ENCODE measurements around the gene GLB1L2.

GLB1L2 gene

DNA sequence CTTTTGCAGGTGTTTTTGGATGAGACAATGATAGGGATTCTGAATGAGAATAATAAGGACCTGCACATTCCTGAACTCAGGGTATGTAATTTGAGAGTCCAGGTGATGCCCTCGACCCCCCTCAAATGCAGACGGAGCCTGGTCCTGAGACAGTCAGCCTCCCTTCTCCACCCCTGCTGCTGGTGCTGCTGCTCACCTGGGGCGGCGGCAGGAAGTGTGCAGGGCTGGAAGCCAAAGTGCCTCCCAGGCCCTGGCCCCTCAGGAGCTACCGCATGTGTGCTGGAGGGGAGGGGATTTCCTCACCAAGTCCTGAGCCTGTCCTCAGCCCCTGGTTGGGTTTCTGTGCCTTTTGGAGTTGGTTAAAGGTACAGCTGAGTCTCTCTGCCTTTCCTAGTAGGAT lies 19.0 kb upstream of the GLB1L2 start:
- no peak for TF ChIP-seq POLR2AphosphoS5 (IDR thresholded peaks at IDR 0.05; ENCODE audit: low read depth, low read length)
- no peak for TF ChIP-seq SIN3A (IDR thresholded peaks at IDR 0.05; ENCODE audit: borderline replicate concordance, insufficient read depth, low read length)
- no peak for TF ChIP-seq TAF1 (IDR thresholded peaks at IDR 0.05; ENCODE audit: borderline replicate concordance, insufficient read depth, low read length)

- no peak for TF ChIP-seq POLR2AphosphoS5 (IDR thresholded peaks at IDR 0.05; ENCODE audit: low read depth, low read length)
- no peak for TF ChIP-seq SIN3A (IDR thresholded peaks at IDR 0.05; ENCODE audit: borderline replicate concordance, insufficient read depth, low read length)
- TF ChIP-seq TAF1 (IDR thresholded peaks at IDR 0.05; ENCODE audit: borderline replicate concordance, insufficient read depth, low read length): no peak
- TF ChIP-seq, protein P1, sequence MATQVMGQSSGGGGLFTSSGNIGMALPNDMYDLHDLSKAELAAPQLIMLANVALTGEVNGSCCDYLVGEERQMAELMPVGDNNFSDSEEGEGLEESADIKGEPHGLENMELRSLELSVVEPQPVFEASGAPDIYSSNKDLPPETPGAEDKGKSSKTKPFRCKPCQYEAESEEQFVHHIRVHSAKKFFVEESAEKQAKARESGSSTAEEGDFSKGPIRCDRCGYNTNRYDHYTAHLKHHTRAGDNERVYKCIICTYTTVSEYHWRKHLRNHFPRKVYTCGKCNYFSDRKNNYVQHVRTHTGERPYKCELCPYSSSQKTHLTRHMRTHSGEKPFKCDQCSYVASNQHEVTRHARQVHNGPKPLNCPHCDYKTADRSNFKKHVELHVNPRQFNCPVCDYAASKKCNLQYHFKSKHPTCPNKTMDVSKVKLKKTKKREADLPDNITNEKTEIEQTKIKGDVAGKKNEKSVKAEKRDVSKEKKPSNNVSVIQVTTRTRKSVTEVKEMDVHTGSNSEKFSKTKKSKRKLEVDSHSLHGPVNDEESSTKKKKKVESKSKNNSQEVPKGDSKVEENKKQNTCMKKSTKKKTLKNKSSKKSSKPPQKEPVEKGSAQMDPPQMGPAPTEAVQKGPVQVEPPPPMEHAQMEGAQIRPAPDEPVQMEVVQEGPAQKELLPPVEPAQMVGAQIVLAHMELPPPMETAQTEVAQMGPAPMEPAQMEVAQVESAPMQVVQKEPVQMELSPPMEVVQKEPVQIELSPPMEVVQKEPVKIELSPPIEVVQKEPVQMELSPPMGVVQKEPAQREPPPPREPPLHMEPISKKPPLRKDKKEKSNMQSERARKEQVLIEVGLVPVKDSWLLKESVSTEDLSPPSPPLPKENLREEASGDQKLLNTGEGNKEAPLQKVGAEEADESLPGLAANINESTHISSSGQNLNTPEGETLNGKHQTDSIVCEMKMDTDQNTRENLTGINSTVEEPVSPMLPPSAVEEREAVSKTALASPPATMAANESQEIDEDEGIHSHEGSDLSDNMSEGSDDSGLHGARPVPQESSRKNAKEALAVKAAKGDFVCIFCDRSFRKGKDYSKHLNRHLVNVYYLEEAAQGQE (IDR thresholded peaks at IDR 0.05; ENCODE audit: insufficient read depth in 1 of 2, low read depth in 2 of 2, low read length in 2 of 2): no peak
- no peak for TF ChIP-seq FOXP2 (optimal IDR thresholded peaks at IDR 0.05; ENCODE audit: borderline replicate concordance, extremely low read depth, extremely low read length, insufficient read depth)
Measured at GRCh38 chr11:134313379-134313778, 18.4 kb upstream of the GLB1L2 start.

DNA sequence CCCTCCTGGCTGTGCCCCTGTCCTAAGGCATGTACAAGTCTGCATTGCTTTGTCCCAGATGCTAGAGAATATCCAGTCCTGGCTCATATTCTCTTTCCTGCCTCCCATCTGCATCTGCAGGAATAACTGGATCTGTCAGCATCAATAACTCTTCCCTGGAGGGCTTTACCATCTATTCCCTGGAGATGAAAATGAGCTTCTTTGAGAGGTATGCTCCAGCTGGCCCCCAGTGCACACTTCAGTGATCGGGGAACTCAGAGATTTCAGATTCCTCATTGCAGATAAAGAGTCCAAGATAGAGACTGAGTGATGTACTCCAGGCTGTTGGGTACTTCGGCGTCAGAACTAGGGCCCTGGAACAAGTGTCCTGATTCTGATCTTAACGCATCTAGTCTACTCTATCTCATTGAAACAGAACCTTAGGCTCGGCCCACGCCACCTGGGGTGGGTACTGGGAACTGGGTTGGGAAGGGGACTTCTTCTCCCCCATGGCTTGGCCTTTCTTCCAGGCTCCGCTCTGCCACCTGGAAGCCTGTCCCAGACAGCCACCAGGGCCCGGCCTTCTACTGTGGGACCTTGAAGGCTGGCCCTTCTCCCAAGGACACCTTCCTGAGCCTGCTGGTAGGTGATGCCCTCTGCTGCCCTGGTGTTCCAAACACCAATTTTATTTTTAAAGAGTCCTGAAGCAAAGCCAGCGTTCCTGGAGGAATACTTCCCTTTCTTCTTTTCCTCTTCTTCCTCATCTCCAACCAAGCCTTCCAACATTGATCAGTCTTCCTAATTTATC lies 17.8 kb upstream of the GLB1L2 start:
- no peak for TF ChIP-seq FOXP2 (optimal IDR thresholded peaks at IDR 0.05; ENCODE audit: borderline replicate concordance, extremely low read depth, extremely low read length, insufficient read depth)
- TF ChIP-seq TAF1 (IDR thresholded peaks at IDR 0.05; ENCODE audit: borderline replicate concordance, insufficient read depth, low read length): no peak
- TF ChIP-seq SIN3A (IDR thresholded peaks at IDR 0.05; ENCODE audit: borderline replicate concordance, insufficient read depth, low read length): no peak
- no peak for TF ChIP-seq POLR2AphosphoS5 (IDR thresholded peaks at IDR 0.05; ENCODE audit: low read depth, low read length)

DNA sequence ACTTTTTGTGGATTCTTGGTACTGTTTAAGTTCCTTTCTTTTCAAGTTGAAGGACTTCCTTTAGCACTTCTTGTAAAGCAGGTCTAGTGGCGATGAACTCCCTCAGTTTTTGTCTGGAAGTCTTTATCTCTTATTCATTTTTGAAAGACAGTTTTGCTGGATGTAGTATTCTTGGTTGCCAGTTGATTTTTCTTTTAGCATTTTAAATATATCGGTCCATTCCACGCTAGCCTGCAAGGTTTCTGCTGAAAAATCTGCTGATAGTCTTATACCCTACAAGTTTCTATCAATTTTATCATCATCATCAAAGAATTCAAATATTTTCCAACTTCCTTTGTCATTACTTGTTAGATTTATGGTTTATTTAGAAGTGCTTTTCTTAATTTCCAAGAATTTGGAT lies 14.7 kb upstream of the GLB1L2 start:
- no peak for TF ChIP-seq SIN3A (IDR thresholded peaks at IDR 0.05; ENCODE audit: borderline replicate concordance, insufficient read depth, low read length)
- no peak for TF ChIP-seq TAF1 (IDR thresholded peaks at IDR 0.05; ENCODE audit: borderline replicate concordance, insufficient read depth, low read length)
- TF ChIP-seq, protein P1 (IDR thresholded peaks at IDR 0.05; ENCODE audit: insufficient read depth in 1 of 2, low read depth in 2 of 2, low read length in 2 of 2): no peak
- TF ChIP-seq POLR2AphosphoS5 (IDR thresholded peaks at IDR 0.05; ENCODE audit: low read depth, low read length): no peak
- no peak for TF ChIP-seq FOXP2 (optimal IDR thresholded peaks at IDR 0.05; ENCODE audit: borderline replicate concordance, extremely low read depth, extremely low read length, insufficient read depth)

- TF ChIP-seq FOXP2 (optimal IDR thresholded peaks at IDR 0.05; ENCODE audit: borderline replicate concordance, extremely low read depth, extremely low read length, insufficient read depth) (no peak), TAF1 (IDR thresholded peaks at IDR 0.05; ENCODE audit: borderline replicate concordance, insufficient read depth, low read length) (no peak), SIN3A (IDR thresholded peaks at IDR 0.05; ENCODE audit: borderline replicate concordance, insufficient read depth, low read length) (no peak), POLR2AphosphoS5 (IDR thresholded peaks at IDR 0.05; ENCODE audit: low read depth, low read length) (no peak)
- TF ChIP-seq, protein P1 (IDR thresholded peaks at IDR 0.05; ENCODE audit: insufficient read depth in 1 of 2, low read depth in 2 of 2, low read length in 2 of 2): no peak
Measured at GRCh38 chr11:134322553-134322952, 9.2 kb upstream of the GLB1L2 start.

GRCh38 chr11:134328433-134328832 lies 3.4 kb upstream of the GLB1L2 start:
- TF ChIP-seq FOXP2 (optimal IDR thresholded peaks at IDR 0.05; ENCODE audit: borderline replicate concordance, extremely low read depth, extremely low read length, insufficient read depth): no peak

Data from PFSK-1 (cell line).